Occipital lobe (tissue), 2 donors: Measurements from ENCODE around the gene IL4R. TPM values are rescaled to one million over a fixed set of nuclear protein-coding genes. Genes with fewer than 3 reads are reported as not detected.
"Not testable (repeated sequence)": the region's sequence is repeated elsewhere in the genome, so short reads cannot be mapped to it uniquely, and the experiment has no call there.

Experiments used
- DNase-seq: peaks from one replicate; lab custom pipeline; 2025; lab: John Stamatoyannopoulos, UW
- total RNA-seq: library from RNA; depleted of rRNA; stranded (reverse); fragments of >200 nt; gene quantifications from one replicate; pipeline ENCODE4 v1.2.3, GENCODE V29; 2014

The IL4R gene
- 1.1 TPM for total RNA-seq

- no peak for DNase-seq
Measured at GRCh38 chr16:27313422-27314160, at the start of gene IL4R. IL4R (plus strand) TSS chr16:27313974; CDS start chr16:27340204, 26,230 bp downstream.

- no peak for DNase-seq
Measured at GRCh38 chr16:27264151-27264550, 49.6 kb upstream of the IL4R start.

GRCh38 chr16:27265982-27266381 is 47.8 kb upstream of the IL4R start:
- no peak for DNase-seq

GRCh38 chr16:27267037-27267677 is 46.6 kb upstream of the IL4R start:
- no peak for DNase-seq

- DNase-seq: peak; percentile 92
Measured at GRCh38 chr16:27268376-27269299, 45.1 kb upstream of the IL4R start, which contains the start of gene NSMCE1. NSMCE1 (minus strand) TSS chr16:27268772; CDS start chr16:27257570, 11,202 bp downstream.

GRCh38 chr16:27269300-27270150 is 44.2 kb upstream of the IL4R start:
- no peak for DNase-seq

GRCh38 chr16:27270349-27270748 is 43.4 kb upstream of the IL4R start:
- no peak for DNase-seq

GRCh38 chr16:27272076-27272475 is 41.7 kb upstream of the IL4R start:
- no peak for DNase-seq

- DNase-seq: not testable (repeated sequence)
Measured at GRCh38 chr16:27272697-27273096, 41.1 kb upstream of the IL4R start.

- DNase-seq: no peak
Measured at GRCh38 chr16:27273330-27273669, 40.5 kb upstream of the IL4R start.

GRCh38 chr16:27273670-27274423 is 39.9 kb upstream of the IL4R start:
- no peak for DNase-seq

- not testable (repeated sequence) for DNase-seq
Measured at GRCh38 chr16:27274424-27274874, 39.3 kb upstream of the IL4R start.

- no peak for DNase-seq
Measured at GRCh38 chr16:27275394-27275793, 38.4 kb upstream of the IL4R start.

- DNase-seq: no peak
Measured at GRCh38 chr16:27281243-27281642, 32.5 kb upstream of the IL4R start.

GRCh38 chr16:27284865-27285675 is 28.7 kb upstream of the IL4R start:
- DNase-seq: no peak

- no peak for DNase-seq
Measured at GRCh38 chr16:27285676-27286196, 28.0 kb upstream of the IL4R start.

GRCh38 chr16:27286451-27286850 is 27.3 kb upstream of the IL4R start:
- no peak for DNase-seq

GRCh38 chr16:27287051-27287811 is 26.5 kb upstream of the IL4R start:
- no peak for DNase-seq
